Measurements from ENCODE around the gene BSPH1. TPM values are rescaled to one million over a fixed set of nuclear protein-coding genes. Genes with fewer than 3 reads are reported as not detected.

BSPH1 gene
- total and polyA plus RNA-seq, 2 donors (not counting 1 experiment from before 2014, with no cell fraction given), result not detected

GRCh38 chr19:48023518-48023917 lies 31.5 kb upstream of the BSPH1 start:
- Histone ChIP-seq H3K9ac (ENCODE audit: low read length) (no peak overlapping the region), H3K4me3 (ENCODE audit: control extremely low read depth in 1 of 5, extremely low read depth in 1 of 5, insufficient read depth in 1 of 5, low read depth in 2 of 5, low read length in 4 of 5) (no peak overlapping the region), H3K4me1 (ENCODE audit: control insufficient read depth in 2 of 2, insufficient read depth in 2 of 2, low read length in 2 of 2) (no peaks in the 10 kb centered on the region), H2AFZ (ENCODE audit: insufficient read depth, low read depth, low read length, poor library complexity, severe bottlenecking) (no peak overlapping the region), H3K27ac (ENCODE audit: low read length in 2 of 2) (no peak overlapping the region), H3K9me3 (ENCODE audit: control extremely low read depth in 1 of 3, control insufficient read depth in 2 of 3, insufficient read depth in 1 of 3, low read length in 2 of 3) (peaks cover 0 to 3% (median 0%) of the 10 kb centered on the region in 3 donors), H3K4me2 (replicated peaks; ENCODE audit: low read depth, low read length, poor library complexity, severe bottlenecking) (no peak overlapping the region), H3K79me2 (ENCODE audit: control insufficient read depth, insufficient read depth, low read length) (no peaks in the 10 kb centered on the region), H3K27me3 (replicated peaks in 1 of 4; ENCODE audit: control extremely low read depth in 1 of 4, control insufficient read depth in 3 of 4, insufficient read depth in 4 of 4, low read length in 3 of 4) (peaks cover 0 to 8% (median 0%) of the 10 kb centered on the region in 4 experiments), H3K36me3 (replicated peaks in 1 of 2; ENCODE audit: control extremely low read depth in 1 of 2, control insufficient read depth in 1 of 2, extremely low read depth in 1 of 2, insufficient read depth in 2 of 2, low read length in 1 of 2) (no peaks in the 10 kb centered on the region), H4K20me1 (ENCODE audit: control insufficient read depth, insufficient read depth, low read length, poor library complexity, severe bottlenecking) (no peaks in the 10 kb centered on the region)
- WGBS (ENCODE audit: insufficient coverage), result no CpG with 5 or more reads among the region's 3 CpGs
- ChIA-PET POLR2A (no interaction called here), CTCF (no interaction called here)
- Mint-ChIP-seq H3K4me3 (no peak overlapping the region), H3K27ac (no peak overlapping the region), H3K27me3 (peaks cover 25% of the 10 kb centered on the region), H3K4me1 (no peaks in the 10 kb centered on the region), H3K9me3 (ENCODE audit: insufficient read depth) (no peaks in the 10 kb centered on the region)
- TF ChIP-seq EZH2 (IDR thresholded peaks at IDR 0.05; ENCODE audit: borderline replicate concordance, insufficient read depth, low read depth, low read length, poor library complexity, severe bottlenecking) (no peak), CTCF (IDR thresholded peaks at IDR 0.05) (no peak)
- DNase-seq, result no peak
- intact Hi-C loops (cut with micrococcal nuclease), result no loop called here
- ATAC-seq (ENCODE audit: low read depth), result no peak

GRCh38 chr19:48023011-48023410 lies 31.0 kb upstream of the BSPH1 start:
- Histone ChIP-seq H4K20me1 (ENCODE audit: control insufficient read depth, insufficient read depth, low read length, poor library complexity, severe bottlenecking) (no peaks in the 10 kb centered on the region), H3K79me2 (ENCODE audit: control insufficient read depth, insufficient read depth, low read length) (no peaks in the 10 kb centered on the region), H3K9me3 (ENCODE audit: control extremely low read depth in 1 of 3, control insufficient read depth in 2 of 3, insufficient read depth in 1 of 3, low read length in 2 of 3) (peaks cover 0 to 3% (median 0%) of the 10 kb centered on the region in 3 donors), H2AFZ (ENCODE audit: insufficient read depth, low read depth, low read length, poor library complexity, severe bottlenecking) (no peak overlapping the region), H3K36me3 (replicated peaks in 1 of 2; ENCODE audit: control extremely low read depth in 1 of 2, control insufficient read depth in 1 of 2, extremely low read depth in 1 of 2, insufficient read depth in 2 of 2, low read length in 1 of 2) (no peaks in the 10 kb centered on the region), H3K9ac (ENCODE audit: low read length) (no peak overlapping the region), H3K4me3 (ENCODE audit: control extremely low read depth in 1 of 5, extremely low read depth in 1 of 5, insufficient read depth in 1 of 5, low read depth in 2 of 5, low read length in 4 of 5) (no peak overlapping the region), H3K4me1 (ENCODE audit: control insufficient read depth in 2 of 2, insufficient read depth in 2 of 2, low read length in 2 of 2) (no peaks in the 10 kb centered on the region), H3K27me3 (replicated peaks in 1 of 4; ENCODE audit: control extremely low read depth in 1 of 4, control insufficient read depth in 3 of 4, insufficient read depth in 4 of 4, low read length in 3 of 4) (peaks cover 0 to 8% (median 0%) of the 10 kb centered on the region in 4 experiments), H3K27ac (ENCODE audit: low read length in 2 of 2) (no peak overlapping the region), H3K4me2 (replicated peaks; ENCODE audit: low read depth, low read length, poor library complexity, severe bottlenecking) (no peak overlapping the region)
- intact Hi-C loops (cut with micrococcal nuclease), result no loop called here
- H3K9me3 Mint-ChIP-seq (ENCODE audit: insufficient read depth), result no peaks in the 10 kb centered on the region
- no peak overlapping the region for H3K4me3 Mint-ChIP-seq
- no peak for TF ChIP-seq EZH2 (IDR thresholded peaks at IDR 0.05; ENCODE audit: borderline replicate concordance, insufficient read depth, low read depth, low read length, poor library complexity, severe bottlenecking)
- TF ChIP-seq CTCF (IDR thresholded peaks at IDR 0.05), result no peak
- no peak overlapping the region for H3K27ac Mint-ChIP-seq
- no peaks in the 10 kb centered on the region for H3K4me1 Mint-ChIP-seq
- POLR2A ChIA-PET, result no interaction called here
- CTCF ChIA-PET, result no interaction called here
- peaks cover 23% of the 10 kb centered on the region for H3K27me3 Mint-ChIP-seq
- DNase-seq, result no peak
- no peak for ATAC-seq (ENCODE audit: low read depth)
- WGBS (ENCODE audit: insufficient coverage), result 68% methylated on average over 2 of the region's 2 CpGs

Data from B cell (primary cell).